ENCODE results near the gene GRIA2. TPM values are rescaled to one million over a fixed set of nuclear protein-coding genes. Genes with fewer than 3 reads are reported as not detected.

Gene GRIA2
- total and polyA plus RNA-seq, 2 donors (not counting 3 experiments of a cell fraction or from before 2014, with no cell fraction given): not detected

DNA sequence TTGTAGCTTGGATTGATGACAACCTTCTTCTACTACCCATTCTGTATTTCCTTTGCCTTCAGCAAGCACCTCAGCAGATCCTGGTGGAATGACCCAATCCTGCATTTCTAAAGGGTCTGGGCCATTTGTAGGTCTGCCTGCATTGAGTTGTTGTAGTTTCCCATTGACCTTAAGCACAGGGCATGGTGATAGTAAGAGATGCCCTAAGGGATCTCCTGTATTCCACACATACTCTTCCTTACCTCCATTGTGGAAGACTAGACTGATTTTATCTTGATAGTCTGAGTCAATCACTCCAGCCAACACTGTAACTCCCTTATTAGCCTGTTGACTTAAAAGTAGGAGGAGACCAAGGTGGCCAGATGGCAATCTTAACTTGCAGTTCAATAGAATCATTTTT is 184.5 kb downstream of the GRIA2 start:
- no peaks in the 10 kb centered on the region for H4K20me1 ChIP-seq (replicated peaks; ENCODE audit: control insufficient read depth, extremely low read depth, insufficient read depth, low read length)
- H3K4me2 ChIP-seq (ENCODE audit: insufficient read depth, low read length): no peak overlapping the region
- H3K79me2 ChIP-seq (ENCODE audit: control insufficient read depth, insufficient read depth, low read length): no peaks in the 10 kb centered on the region
- FAIRE-seq (no peak), DNase-seq (ENCODE audit: low read depth, low spot score) (no peak)
- no peak overlapping the region for H3K4me3 ChIP-seq (replicated peaks in 1 of 3; ENCODE audit: insufficient read depth in 1 of 3, low read depth in 1 of 3, low read length in 3 of 3)
- ChIA-PET POLR2A (no interaction called here), CTCF (no interaction called here)
- intact Hi-C loops (cut with micrococcal nuclease) (no loop called here), dilution Hi-C loops (cut with MboI; ENCODE audit: extremely low pct_ligation_motif_present, low sequenced_read_pairs) (no loop called here)
- no peaks in the 10 kb centered on the region for H3K9me1 ChIP-seq (replicated peaks; ENCODE audit: control insufficient read depth, extremely low read depth, insufficient read depth, low read length)
- no peaks in the 10 kb centered on the region for H3K27me3 ChIP-seq (ENCODE audit: control insufficient read depth in 2 of 2, insufficient read depth in 2 of 2, low read length in 2 of 2)
- no peaks in the 10 kb centered on the region for H3K9me3 ChIP-seq (replicated peaks; ENCODE audit: control insufficient read depth, insufficient read depth, low read length)
- H3K36me3 ChIP-seq (ENCODE audit: control insufficient read depth in 2 of 2, extremely low read depth in 1 of 2, insufficient read depth in 2 of 2, low read length in 2 of 2): no peaks in the 10 kb centered on the region
- H3K27ac ChIP-seq (ENCODE audit: insufficient read depth, low read depth, low read length): no peak overlapping the region
- no peak overlapping the region for H2AFZ ChIP-seq (ENCODE audit: low read depth, low read length)
- H3K9ac ChIP-seq (replicated peaks; ENCODE audit: extremely low read depth, insufficient read depth, low read length): no peak overlapping the region
- H3K4me1 ChIP-seq (ENCODE audit: control insufficient read depth, extremely low read depth, insufficient read depth, low read length): no peaks in the 10 kb centered on the region
- TF ChIP-seq FOS (IDR thresholded peaks at IDR 0.05; ENCODE audit: borderline replicate concordance, insufficient read depth, low read length) (no peak), MYC (IDR thresholded peaks at IDR 0.05; ENCODE audit: low read depth, low read length) (no peak), JUN (IDR thresholded peaks at IDR 0.05; ENCODE audit: borderline replicate concordance, insufficient read depth, insufficient read length, low read depth) (no peak), POLR2A (IDR thresholded peaks at IDR 0.05; ENCODE audit: low read depth, low read length) (no peak), GATA2 (IDR thresholded peaks at IDR 0.05; ENCODE audit: insufficient read depth, insufficient read length, low read depth, low read length) (no peak), EZH2 (IDR thresholded peaks at IDR 0.05; ENCODE audit: borderline replicate concordance, low read depth, low read length, severe bottlenecking) (no peak), POLR2AphosphoS5 (IDR thresholded peaks at IDR 0.05; ENCODE audit: insufficient read depth, low read depth, low read length) (no peak)
- TF ChIP-seq, protein P1, sequence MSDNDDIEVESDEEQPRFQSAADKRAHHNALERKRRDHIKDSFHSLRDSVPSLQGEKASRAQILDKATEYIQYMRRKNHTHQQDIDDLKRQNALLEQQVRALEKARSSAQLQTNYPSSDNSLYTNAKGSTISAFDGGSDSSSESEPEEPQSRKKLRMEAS (IDR thresholded peaks at IDR 0.05; ENCODE audit: insufficient read depth, insufficient read length): no peak
- TF ChIP-seq, protein P2, sequence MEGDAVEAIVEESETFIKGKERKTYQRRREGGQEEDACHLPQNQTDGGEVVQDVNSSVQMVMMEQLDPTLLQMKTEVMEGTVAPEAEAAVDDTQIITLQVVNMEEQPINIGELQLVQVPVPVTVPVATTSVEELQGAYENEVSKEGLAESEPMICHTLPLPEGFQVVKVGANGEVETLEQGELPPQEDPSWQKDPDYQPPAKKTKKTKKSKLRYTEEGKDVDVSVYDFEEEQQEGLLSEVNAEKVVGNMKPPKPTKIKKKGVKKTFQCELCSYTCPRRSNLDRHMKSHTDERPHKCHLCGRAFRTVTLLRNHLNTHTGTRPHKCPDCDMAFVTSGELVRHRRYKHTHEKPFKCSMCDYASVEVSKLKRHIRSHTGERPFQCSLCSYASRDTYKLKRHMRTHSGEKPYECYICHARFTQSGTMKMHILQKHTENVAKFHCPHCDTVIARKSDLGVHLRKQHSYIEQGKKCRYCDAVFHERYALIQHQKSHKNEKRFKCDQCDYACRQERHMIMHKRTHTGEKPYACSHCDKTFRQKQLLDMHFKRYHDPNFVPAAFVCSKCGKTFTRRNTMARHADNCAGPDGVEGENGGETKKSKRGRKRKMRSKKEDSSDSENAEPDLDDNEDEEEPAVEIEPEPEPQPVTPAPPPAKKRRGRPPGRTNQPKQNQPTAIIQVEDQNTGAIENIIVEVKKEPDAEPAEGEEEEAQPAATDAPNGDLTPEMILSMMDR (IDR thresholded peaks at IDR 0.05; ENCODE audit: extremely low read depth in 1 of 2, insufficient read depth in 1 of 2, low read depth in 1 of 2, low read length in 2 of 2): no peak
- BruUV-seq (replicated peaks): no TSS peak

Small RNAs within 50 kb of the gene (small RNA-seq; reads per million reads assigned to genes)
- gene RNU6-582P (ENCODE audit: insufficient read depth, insufficient read length, low read depth, low replicate concordance): not detected

Other genes with a start within 250 kb of the GRIA2 start
- 5.3 and 6.7 TPM in 2 replicates for gene PDGFC, start 248.9 kb upstream of the GRIA2 start, total RNA-seq
- gene PDGFC, start 248.9 kb upstream of the GRIA2 start, polyA plus RNA-seq: 1.9 and 2.7 TPM in 2 replicates
- 5.7 and 6.2 TPM in 2 replicates for gene GLRB, start 144.6 kb upstream of the GRIA2 start, total RNA-seq
- gene GLRB, start 144.6 kb upstream of the GRIA2 start, polyA plus RNA-seq: 3.6 and 3.8 TPM in 2 replicates